Transverse colon (tissue), 4 donors: ENCODE results near the gene CHMP4B.

Experiments
- CTCF ChIP-seq, 5 experiments: fragments of 200-600 bp in 3 of 5; fragments of 450-650 bp in 2 of 5; sonication (generic) in 3 of 5; IDR thresholded peaks; 1 replicate in 2 of 5; 2 replicates in 3 of 5; pipeline ENCODE4 v1.5.1; 2016 to 2017; ENCODE audit warnings: antibody characterized with exemption in 5 of 5, inconsistent platforms in 3 of 5, mild to moderate bottlenecking in 2 of 5, moderate library complexity in 1 of 5
- POLR2A ChIP-seq: fragments of 450-650 bp; IDR thresholded peaks from one replicate; pipeline ENCODE4 v1.6.1; 2016; ENCODE audit warnings: antibody characterized with exemption, mild to moderate bottlenecking, moderate library complexity
- POLR2AphosphoS5 ChIP-seq, 3 donors: sonication (generic); formaldehyde crosslinking; IDR thresholded peaks; one replicate each; pipeline ENCODE4 v1.6.1; 2016; ENCODE audit warnings: antibody characterized with exemption in 3 of 3

- no peak for TF ChIP-seq POLR2AphosphoS5 (IDR thresholded peaks at IDR 0.05)
- TF ChIP-seq POLR2A, result no peak
- TF ChIP-seq CTCF (IDR thresholded peaks at IDR 0.05), result no peak
These were observed 42.1 kb upstream of the CHMP4B start for GRCh38 chr20:33769043-33769442.
